Gastrocnemius medialis (tissue), 4 donors: ENCODE results near the gene GSTM2.

Source experiments
- CTCF ChIP-seq, 5 experiments: fragments of 450-650 bp in 3 of 5; fragments of 200-600 bp in 2 of 5; sonication (generic) in 2 of 5; IDR thresholded peaks in 4 of 5; conservative IDR thresholded peaks in 1 of 5; 1 replicate in 4 of 5; 2 replicates in 1 of 5; pipeline ENCODE4 v1.5.1; 2016 to 2019; ENCODE audit warnings: antibody characterized with exemption in 5 of 5, mild to moderate bottlenecking in 3 of 5, moderate library complexity in 3 of 5
- POLR2A ChIP-seq, 2 donors: fragments of 450-650 bp; IDR thresholded peaks; one replicate each; pipeline ENCODE4 v1.6.1; 2017; ENCODE audit warnings: antibody characterized with exemption in 2 of 2, mild to moderate bottlenecking in 2 of 2, moderate library complexity in 2 of 2

GRCh38 chr1:109704173-109704572 lies 36.3 kb downstream of the GSTM2 start:
- TF ChIP-seq CTCF (IDR thresholded peaks at IDR 0.05 in 4 of 5, conservative IDR thresholded peaks at IDR 0.05 in 1 of 5) (peak in 1 of 5 experiments; percentile 37), POLR2A (IDR thresholded peaks at IDR 0.05) (no peak)
